KMS-11 (cell line): ENCODE results near the gene ARL1.

ENCODE experiments used
- H2AFZ ChIP-seq: fragments of 200-600 bp; sonication (generic); 2 replicates; pipeline ENCODE4 v1.6.1; 2016; ENCODE audit warnings: antibody characterized with exemption, mixed run types, low read depth
- H3K27ac ChIP-seq: fragments of 200-600 bp; sonication (generic); 2 replicates; pipeline ENCODE4 v1.6.1; 2016; ENCODE audit warnings: mild to moderate bottlenecking, mixed run types
- H3K27me3 ChIP-seq: fragments of 200-600 bp; sonication (generic); 2 replicates; pipeline ENCODE4 v1.6.1; 2017; ENCODE audit warnings: mild to moderate bottlenecking, low read depth, mixed run types, moderate library complexity; ENCODE audit not compliant: insufficient read depth
- H3K36me3 ChIP-seq: fragments of 200-600 bp; sonication (generic); 2 replicates; pipeline ENCODE4 v1.6.1; 2017; ENCODE audit warnings: mild to moderate bottlenecking, mixed run types; ENCODE audit not compliant: insufficient read depth
- H3K4me1 ChIP-seq: fragments of 200-600 bp; sonication (generic); 2 replicates; pipeline ENCODE4 v1.6.1; 2016; ENCODE audit warnings: mild to moderate bottlenecking, low read depth, mixed run types; ENCODE audit not compliant: poor library complexity, severe bottlenecking
- H3K4me2 ChIP-seq: fragments of 200-600 bp; sonication (generic); 2 replicates; pipeline ENCODE4 v1.7.0; 2016; ENCODE audit warnings: mild to moderate bottlenecking, mixed run types
- H3K4me3 ChIP-seq: fragments of 200-600 bp; sonication (generic); IDR thresholded peaks from 2 replicates; pipeline ENCODE4 v1.6.1; 2017; ENCODE audit warnings: low read depth, low read length, mixed read lengths; ENCODE audit not compliant: insufficient read depth
- H3K79me2 ChIP-seq: fragments of 200-600 bp; sonication (generic); 2 replicates; pipeline ENCODE4 v1.6.1; 2016; ENCODE audit warnings: low read depth, mixed run types; ENCODE audit not compliant: insufficient read depth
- H3K9ac ChIP-seq: fragments of 200-600 bp; sonication (generic); 2 replicates; pipeline ENCODE4 v1.6.1; 2016; ENCODE audit warnings: mild to moderate bottlenecking, mixed run types
- H4K20me1 ChIP-seq: fragments of 200-600 bp; sonication (generic); 2 replicates; pipeline ENCODE4 v1.6.1; 2016; ENCODE audit warnings: mild to moderate bottlenecking, mixed run types; ENCODE audit not compliant: insufficient read depth
- TF ChIP-seq, protein P1 (sequence below): fragments of 200-600 bp; sonication (generic); conservative IDR thresholded peaks from 2 replicates; pipeline ENCODE4 v1.6.1; 2017; ENCODE audit warnings: low read depth, mild to moderate bottlenecking, antibody characterized with exemption, low read length, moderate library complexity, mixed read lengths

Gene ARL1

DNA sequence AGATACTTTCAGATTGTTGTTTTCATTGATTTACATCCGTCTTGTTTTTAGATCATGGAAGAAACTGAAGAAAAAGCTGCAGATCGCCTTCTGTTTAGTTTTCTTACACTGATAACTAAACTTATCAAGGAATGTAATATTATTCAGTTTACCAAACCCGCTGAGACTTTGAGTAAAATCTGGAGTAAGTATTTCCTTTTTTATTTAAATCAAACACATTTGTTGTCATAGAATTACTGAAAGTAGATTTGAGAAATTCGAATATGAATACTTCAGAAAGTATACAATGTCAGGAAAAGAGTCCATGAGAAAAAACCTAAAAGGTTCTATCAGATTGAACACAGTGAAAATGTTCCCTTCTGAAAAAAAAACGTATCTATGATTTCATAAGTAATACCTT, 32.0 kb downstream of the ARL1 start:
- no peak overlapping the region for H3K9ac ChIP-seq
- no peaks in the 10 kb centered on the region; the same call in 1 of the 2 replicates for H3K36me3 ChIP-seq

DNA sequence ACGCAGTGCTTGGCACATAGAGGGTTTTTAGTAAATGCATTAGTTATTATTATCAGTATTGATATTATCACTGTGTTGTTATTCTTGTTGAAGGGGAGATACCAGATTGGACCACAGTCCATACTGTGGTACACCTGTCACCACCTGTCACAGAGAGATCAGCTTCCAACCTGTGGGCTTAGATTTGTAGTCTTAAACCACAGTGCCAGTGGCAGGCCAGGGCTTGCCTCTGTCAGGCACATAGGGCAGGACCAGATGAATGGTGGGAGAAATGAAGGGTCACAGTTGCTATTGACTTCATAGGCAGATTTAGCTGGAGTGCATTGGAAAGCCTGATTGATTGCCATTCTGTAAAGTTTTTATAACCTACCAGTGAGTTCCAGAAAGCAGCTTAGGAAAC, 35.1 kb downstream of the ARL1 start:
- Histone ChIP-seq H3K79me2 (no peaks in the 10 kb centered on the region), H3K9ac (no peak overlapping the region), H3K4me1 (no peaks in the 10 kb centered on the region), H3K27ac (no peak overlapping the region), H3K27me3 (no peaks in the 10 kb centered on the region), H4K20me1 (no peaks in the 10 kb centered on the region), H3K4me3 (no peak overlapping the region), H2AFZ (no peak overlapping the region), H3K36me3 (no peaks in the 10 kb centered on the region; the same call in 1 of the 2 replicates), H3K4me2 (no peak overlapping the region)
- TF ChIP-seq, protein P1, sequence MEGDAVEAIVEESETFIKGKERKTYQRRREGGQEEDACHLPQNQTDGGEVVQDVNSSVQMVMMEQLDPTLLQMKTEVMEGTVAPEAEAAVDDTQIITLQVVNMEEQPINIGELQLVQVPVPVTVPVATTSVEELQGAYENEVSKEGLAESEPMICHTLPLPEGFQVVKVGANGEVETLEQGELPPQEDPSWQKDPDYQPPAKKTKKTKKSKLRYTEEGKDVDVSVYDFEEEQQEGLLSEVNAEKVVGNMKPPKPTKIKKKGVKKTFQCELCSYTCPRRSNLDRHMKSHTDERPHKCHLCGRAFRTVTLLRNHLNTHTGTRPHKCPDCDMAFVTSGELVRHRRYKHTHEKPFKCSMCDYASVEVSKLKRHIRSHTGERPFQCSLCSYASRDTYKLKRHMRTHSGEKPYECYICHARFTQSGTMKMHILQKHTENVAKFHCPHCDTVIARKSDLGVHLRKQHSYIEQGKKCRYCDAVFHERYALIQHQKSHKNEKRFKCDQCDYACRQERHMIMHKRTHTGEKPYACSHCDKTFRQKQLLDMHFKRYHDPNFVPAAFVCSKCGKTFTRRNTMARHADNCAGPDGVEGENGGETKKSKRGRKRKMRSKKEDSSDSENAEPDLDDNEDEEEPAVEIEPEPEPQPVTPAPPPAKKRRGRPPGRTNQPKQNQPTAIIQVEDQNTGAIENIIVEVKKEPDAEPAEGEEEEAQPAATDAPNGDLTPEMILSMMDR, result no peak

More for the DNA sequence above, 32.0 kb downstream of the ARL1 start:
- TF ChIP-seq, protein P1, result no peak
- no peak overlapping the region for H2AFZ ChIP-seq
- no peak overlapping the region for H3K27ac ChIP-seq
- H3K27me3 ChIP-seq, result no peaks in the 10 kb centered on the region
- H3K79me2 ChIP-seq, result no peaks in the 10 kb centered on the region
- H4K20me1 ChIP-seq, result no peaks in the 10 kb centered on the region
- no peaks in the 10 kb centered on the region for H3K4me1 ChIP-seq
- H3K4me2 ChIP-seq, result no peak overlapping the region
- no peak overlapping the region for H3K4me3 ChIP-seq

DNA sequence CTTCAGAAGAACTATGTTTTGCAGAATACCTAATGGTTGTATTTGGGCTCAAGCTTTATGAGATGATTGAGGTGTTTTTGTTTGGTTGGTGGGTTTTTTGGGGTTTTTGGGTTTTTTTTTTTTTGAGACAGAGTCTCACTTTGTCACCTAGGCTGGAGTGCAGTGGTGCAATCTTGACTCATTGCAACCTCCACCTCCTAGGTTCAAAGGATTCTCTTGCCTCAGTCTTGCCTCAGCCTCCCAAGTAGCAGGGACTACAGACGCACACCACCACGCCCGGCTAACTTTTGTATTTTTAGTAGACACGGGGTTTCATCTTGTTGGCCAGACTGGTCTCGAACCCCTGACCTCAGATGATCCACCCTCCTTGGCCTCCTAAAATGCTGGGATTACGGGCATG, 39.6 kb downstream of the ARL1 start:
- Histone ChIP-seq H3K4me3 (no peak overlapping the region), H3K4me2 (no peak overlapping the region), H4K20me1 (no peaks in the 10 kb centered on the region), H3K9ac (no peak overlapping the region), H3K4me1 (no peaks in the 10 kb centered on the region), H2AFZ (no peak overlapping the region), H3K27me3 (no peaks in the 10 kb centered on the region), H3K27ac (no peak overlapping the region), H3K79me2 (no peaks in the 10 kb centered on the region), H3K36me3 (peaks cover 4% of the 10 kb centered on the region; the same call in 1 of the 2 replicates)
- TF ChIP-seq, protein P1, result no peak

DNA sequence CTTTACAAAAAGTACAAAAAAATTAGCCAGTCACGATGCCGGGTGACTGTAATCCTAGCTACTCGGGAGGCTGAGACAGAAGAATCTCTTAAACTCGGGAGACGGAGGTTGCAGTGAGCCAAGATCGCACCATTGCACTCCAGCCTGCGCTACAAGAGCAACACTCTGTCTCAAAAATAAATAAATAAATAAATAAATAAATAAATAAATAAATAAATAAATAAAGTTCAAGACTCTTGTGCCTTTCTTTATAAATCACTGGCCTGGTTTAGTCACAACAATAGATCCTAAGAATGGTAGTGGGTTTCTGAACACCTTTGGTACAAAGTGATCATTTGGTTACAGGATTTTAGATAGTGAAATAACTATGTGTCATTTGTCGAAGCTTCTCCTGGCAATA, 46.1 kb downstream of the ARL1 start:
- TF ChIP-seq, protein P1, result no peak
- H2AFZ ChIP-seq, result no peak overlapping the region
- H3K36me3 ChIP-seq, result peaks cover 4% of the 10 kb centered on the region; the same call in 1 of the 2 replicates
- H3K4me3 ChIP-seq, result no peak overlapping the region
- H4K20me1 ChIP-seq, result no peaks in the 10 kb centered on the region
- no peak overlapping the region for H3K27ac ChIP-seq
- H3K27me3 ChIP-seq, result no peaks in the 10 kb centered on the region
- no peak overlapping the region for H3K9ac ChIP-seq
- H3K4me2 ChIP-seq, result no peak overlapping the region
- no peaks in the 10 kb centered on the region for H3K79me2 ChIP-seq
- no peaks in the 10 kb centered on the region for H3K4me1 ChIP-seq
